Right lung (tissue), 5 donors: ENCODE results near the gene PTP4A2. TPM values are rescaled to one million over a fixed set of nuclear protein-coding genes. Genes with fewer than 3 reads are reported as not detected.
"Not testable (repeated sequence)": the region's sequence is repeated elsewhere in the genome, so short reads cannot be mapped to it uniquely, and the experiment has no call there.

Experiments
- DNase-seq, 2 donors: peaks; one replicate each; pipeline ENCODE4 v3.0.0-alpha.2; 2013
- polyA plus RNA-seq, 5 donors: library from polyadenylated mRNA; unstranded; fragments of 120-200 nt; gene quantifications; one replicate each; pipeline versions ENCODE4 v1.2.1 to v1.2.3, GENCODE V29; 2013; ENCODE audit warnings: inconsistent platforms in 1 of 5, low replicate concordance in 1 of 5; ENCODE audit not compliant: insufficient read length in 5 of 5, insufficient read depth in 1 of 5

The PTP4A2 gene
- polyA plus RNA-seq, 5 donors = 176 to 268 (median 222) TPM

DNA sequence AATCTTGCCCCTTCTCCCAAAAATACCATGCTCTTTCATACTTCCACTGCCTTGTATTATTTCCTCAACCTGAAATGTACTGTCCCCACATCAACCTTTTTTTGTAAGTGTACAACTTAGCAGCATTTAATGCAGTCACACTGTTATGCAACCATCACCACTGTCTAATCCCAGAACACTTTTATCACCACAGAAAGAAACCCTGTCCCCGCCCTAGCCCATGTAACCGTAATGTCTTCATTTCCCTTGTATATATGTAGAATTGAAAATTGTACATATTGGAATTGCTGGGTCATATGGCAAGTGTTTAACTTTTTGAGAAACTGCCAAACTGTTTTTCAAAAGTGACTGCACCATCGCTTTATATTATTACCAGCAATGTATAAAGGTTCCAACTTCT is 37.4 kb downstream of the PTP4A2 start:
- no peak for DNase-seq

DNA sequence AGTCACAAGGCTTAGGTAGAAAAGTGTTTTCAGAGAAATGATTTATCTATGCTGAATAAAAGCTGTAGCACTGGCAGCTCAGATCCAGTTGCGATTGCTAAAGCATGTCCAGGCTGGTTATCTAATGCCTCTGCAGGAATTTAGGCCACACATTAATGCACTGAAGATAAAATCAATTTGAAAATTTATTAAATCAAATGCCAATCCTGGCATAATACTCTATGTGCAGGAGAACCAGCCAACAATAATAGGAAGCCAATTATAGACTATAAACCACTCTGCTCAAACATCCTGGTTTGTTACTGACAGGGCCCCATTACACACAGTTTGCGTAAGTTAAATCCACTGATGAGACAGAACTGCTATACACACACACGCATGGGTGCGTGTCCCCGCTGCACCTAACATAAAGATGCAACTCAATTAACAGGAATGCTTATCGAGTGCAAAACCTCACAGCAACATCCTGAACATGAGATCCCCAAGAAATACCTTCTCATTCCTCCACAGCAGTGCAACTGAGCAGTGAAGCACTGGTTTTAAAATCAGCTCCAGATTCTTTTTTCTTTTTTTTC is 40.6 kb downstream of the PTP4A2 start:
- DNase-seq = no peak

GRCh38 chr1:31895474-31896198 is 42.5 kb downstream of the PTP4A2 start:
- not testable (repeated sequence) for DNase-seq

GRCh38 chr1:31891280-31891679 is 46.9 kb downstream of the PTP4A2 start:
- no peak for DNase-seq

DNA sequence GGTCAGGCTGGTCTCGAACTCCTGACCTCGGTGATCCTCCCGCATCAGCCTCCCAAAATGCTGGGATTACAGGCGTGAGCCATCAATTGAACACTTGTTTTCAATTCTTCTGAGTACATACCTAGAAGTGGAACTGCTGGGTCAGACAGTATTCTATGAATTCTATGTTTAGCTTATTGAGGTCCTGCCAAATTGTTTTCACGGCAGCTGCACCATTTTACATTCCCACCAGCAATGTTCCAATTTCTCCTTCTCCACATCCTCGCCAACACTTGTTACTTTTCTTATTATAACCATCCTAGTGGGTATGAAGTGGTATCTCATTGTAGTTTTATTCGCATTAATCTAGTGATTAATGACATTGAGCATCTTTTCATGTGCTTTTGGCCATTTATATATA is 49.9 kb downstream of the PTP4A2 start:
- DNase-seq = no peak

DNA sequence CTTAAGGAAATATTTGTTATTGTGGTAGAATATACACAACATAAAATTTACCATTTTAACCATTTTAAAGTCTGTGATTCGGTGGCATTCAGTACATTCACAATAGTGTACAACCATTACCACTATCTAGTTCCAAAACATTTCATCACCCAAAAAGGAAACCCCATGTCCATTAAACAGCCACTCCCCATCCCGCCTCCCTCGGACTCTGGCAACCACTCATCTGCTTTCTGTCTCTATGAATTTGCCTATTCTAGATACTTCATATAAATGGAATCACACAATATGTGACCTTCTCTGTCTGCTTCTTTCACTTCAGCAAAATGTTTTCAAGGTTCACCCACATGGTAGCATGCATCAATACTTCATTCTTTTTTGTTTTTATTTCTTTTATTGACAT is 51.3 kb downstream of the PTP4A2 start:
- DNase-seq = no peak

- no peak for DNase-seq
Observed at GRCh38 chr1:31885851-31886250, 52.3 kb downstream of the PTP4A2 start.

GRCh38 chr1:31883357-31883942 is 54.7 kb downstream of the PTP4A2 start:
- no peak for DNase-seq

GRCh38 chr1:31881688-31882000 is 56.5 kb downstream of the PTP4A2 start:
- no peak for DNase-seq

DNA sequence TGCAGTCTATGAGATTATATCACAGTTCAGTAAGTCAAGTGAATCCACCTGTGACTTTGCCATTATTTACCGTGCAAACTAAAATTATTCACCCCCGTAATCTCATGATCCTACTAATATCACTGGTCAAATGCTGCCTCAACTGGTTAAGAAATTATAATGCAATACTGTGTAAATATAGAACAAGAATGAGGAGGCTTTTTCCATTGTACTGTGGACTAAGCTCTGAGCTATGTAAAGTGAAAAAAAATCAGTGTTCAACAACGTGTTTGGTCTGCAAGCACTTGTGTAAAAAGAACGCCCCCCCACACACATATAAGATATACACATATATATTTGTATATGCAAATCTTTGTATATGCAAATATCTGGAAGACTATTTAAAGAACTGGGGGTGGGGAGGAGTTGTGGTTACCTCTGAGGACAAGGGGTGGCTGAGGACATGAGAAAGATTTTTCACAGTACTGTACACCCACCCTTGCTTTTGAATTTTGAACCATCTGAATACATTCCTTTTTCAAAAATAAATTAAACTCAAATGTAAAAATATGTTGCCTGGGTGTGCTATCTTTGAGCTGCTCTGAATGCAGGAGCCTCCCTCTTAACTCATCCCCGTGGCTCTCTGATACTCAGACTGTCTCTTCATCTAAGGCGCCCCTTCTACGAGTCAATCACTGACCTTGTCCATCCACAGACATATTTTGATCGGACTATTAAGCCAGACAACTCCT is 57.0 kb downstream of the PTP4A2 start:
- no peak for DNase-seq

DNA sequence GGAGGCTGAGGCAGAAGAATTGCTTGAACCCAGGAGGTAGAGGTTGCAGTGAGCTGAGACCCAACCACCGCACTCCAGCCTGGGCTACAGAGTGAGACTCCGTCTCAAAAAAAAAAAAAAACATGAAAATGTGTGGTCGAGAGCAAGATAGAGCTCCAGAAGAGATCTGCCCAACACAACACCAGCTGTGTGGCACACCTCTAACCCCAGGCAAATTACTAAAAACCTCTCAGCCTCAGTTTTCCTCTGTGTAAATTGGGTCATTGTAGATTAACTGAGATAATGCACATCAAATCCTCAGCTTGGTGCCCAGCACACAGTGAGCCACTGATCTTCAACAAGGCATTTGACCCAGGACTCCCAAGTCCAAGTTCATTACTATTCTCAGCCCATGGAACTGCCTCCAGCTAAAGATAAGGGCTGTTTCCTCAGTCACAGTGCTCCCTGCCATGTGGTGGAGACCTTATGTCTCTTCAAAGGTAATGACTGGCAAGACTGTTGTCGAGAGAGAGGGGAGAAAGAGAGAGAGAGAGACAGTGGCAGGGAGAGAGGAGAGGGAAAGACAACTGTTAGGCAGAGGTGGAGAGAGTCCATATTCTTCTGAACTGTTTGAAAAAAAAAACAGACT is 58.1 kb downstream of the PTP4A2 start:
- no peak for DNase-seq

DNA sequence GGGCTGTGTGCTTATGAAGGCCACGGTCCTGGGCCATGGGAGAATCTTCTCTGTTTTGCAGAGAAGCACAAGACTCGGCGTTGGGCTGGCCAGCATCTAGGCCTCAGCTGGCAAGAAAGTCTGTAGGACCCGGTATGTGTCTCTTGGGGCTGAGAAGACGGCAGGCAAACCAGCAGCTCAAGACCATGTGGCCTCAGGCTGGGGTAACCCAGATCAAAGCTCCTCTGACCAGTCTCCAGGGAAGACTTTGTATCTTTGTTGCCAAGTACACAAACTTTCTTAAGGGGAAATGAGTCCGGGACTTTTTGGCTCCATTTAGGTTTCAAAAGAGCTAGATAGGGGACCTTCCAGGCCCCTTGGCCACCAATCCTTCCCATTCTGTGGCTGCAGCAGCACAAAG is 60.1 kb downstream of the PTP4A2 start:
- no peak for DNase-seq

GRCh38 chr1:31877544-31877943 is 60.6 kb downstream of the PTP4A2 start:
- DNase-seq = no peak

GRCh38 chr1:31875636-31876236 is 62.4 kb downstream of the PTP4A2 start:
- DNase-seq = no peak

DNA sequence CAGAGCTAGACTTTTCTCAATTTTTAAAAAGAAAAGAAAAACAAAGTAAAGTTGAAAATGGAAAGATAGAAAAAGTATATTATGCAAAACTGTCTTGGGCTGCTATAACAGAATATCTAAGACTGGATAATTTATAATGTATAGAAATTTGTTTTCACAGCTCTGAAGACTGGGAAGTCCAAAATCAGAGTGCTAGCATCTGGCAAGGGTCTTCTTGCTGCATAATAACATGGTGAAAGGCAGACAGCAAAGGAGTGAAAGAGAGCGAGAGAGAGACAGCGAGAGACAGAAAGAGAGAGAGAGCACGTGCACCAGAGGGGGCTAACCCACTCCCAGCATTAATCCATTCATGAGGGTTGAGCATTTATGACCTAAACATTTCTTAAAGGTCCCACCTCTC is 63.2 kb downstream of the PTP4A2 start:
- DNase-seq = no peak

- no peak for DNase-seq
Observed at GRCh38 chr1:31872658-31873636, 65.2 kb downstream of the PTP4A2 start.

GRCh38 chr1:31871703-31872102 is 66.5 kb downstream of the PTP4A2 start:
- no peak for DNase-seq

GRCh38 chr1:31870086-31870736 is 68.0 kb downstream of the PTP4A2 start:
- DNase-seq = no peak

DNA sequence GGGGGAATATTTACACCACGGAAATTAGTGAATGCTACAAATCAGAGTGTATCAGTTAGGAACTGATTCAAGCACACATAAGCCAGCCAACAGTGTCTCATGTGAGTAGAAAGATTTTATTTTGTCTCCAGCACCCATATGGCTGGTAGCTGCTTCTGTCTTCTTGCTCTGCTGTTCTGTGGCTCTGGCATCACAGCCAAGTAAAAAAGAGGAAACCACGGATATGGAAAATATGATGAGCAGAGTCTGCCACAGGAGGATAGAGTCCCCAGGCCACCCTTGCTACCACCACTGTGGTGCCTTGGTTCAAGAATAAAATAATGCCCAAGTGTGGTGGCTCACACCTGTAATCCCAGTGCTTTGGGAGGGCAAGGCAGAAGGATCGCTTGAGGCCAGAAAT is 68.7 kb downstream of the PTP4A2 start:
- DNase-seq = no peak

DNA sequence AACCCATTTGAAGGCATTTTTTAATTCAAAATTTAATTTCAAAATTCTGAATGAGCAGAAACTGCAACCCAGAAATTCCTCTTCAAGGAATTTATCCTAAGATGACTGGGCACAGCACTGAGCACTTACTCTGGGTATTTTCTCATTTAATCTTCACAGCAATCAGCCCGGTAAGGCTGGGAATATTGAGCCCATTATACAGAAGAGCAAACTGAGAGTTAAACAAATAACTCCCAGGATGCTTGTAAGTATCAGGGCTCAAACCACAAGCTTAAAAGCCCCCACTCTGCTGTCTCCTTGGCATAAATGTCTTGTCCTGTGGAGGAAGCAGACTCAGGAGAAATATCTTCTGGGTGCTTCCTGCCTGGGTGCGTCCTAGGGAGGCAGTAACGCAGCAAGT is 69.3 kb downstream of the PTP4A2 start:
- no peak for DNase-seq
